GM23248 (cell line): ENCODE measurements around the gene VIPR2.
"Not testable (repeated sequence)": the region's sequence is repeated elsewhere in the genome, so short reads cannot be mapped to it uniquely, and the experiment has no call there.

Experiments
- EZH2 ChIP-seq: fragments of 200-600 bp; sonication (generic); IDR thresholded peaks from 2 replicates; pipeline ENCODE4 v1.6.1; 2018; ENCODE audit warnings: antibody characterized with exemption, mild to moderate bottlenecking; ENCODE audit not compliant: insufficient read depth, poor library complexity, severe bottlenecking
- EZH2phosphoT487 ChIP-seq: fragments of 200-600 bp; sonication (generic); IDR thresholded peaks from 2 replicates; pipeline ENCODE4 v1.6.1; 2018; ENCODE audit warnings: antibody characterized with exemption, moderate library complexity, mild to moderate bottlenecking, low read depth; ENCODE audit not compliant: insufficient read depth

- not testable (repeated sequence) for TF ChIP-seq EZH2phosphoT487, EZH2
These were observed 62.6 kb downstream of the VIPR2 start for GRCh38 chr7:159082075-159082474.
